Measurements from ENCODE around the gene EMP3. TPM values are rescaled to one million over a fixed set of nuclear protein-coding genes. Genes with fewer than 3 reads are reported as not detected.

Gene EMP3
- total and polyA plus RNA-seq, 2 of the 13 experiments (the other 11 are each of a cell fraction or from before 2014, with no cell fraction given), result 2.2 to 7.8 TPM

- no peak for TF ChIP-seq PREB (CRISPR knock-in tag; IDR thresholded peaks at IDR 0.05)
- TF ChIP-seq ZNF546 (CRISPR knock-in tag; conservative IDR thresholded peaks at IDR 0.05), result no peak
- TF ChIP-seq RBFOX2 (IDR thresholded peaks at IDR 0.05; ENCODE audit: low read depth, low read length), result no peak; the same call in 1 of the 2 replicates
- TF ChIP-seq THAP11 (CRISPR knock-in tag; IDR thresholded peaks at IDR 0.05), result peak; percentile 76
- no peak for TF ChIP-seq MEIS2 (CRISPR knock-in tag; IDR thresholded peaks at IDR 0.05)
- no peak for TF ChIP-seq FUBP1 (CRISPR knock-in tag; IDR thresholded peaks at IDR 0.05; ENCODE audit: borderline replicate concordance)
- TF ChIP-seq GMEB2 (CRISPR knock-in tag; IDR thresholded peaks at IDR 0.05; ENCODE audit: low read depth), result no peak
- TF ChIP-seq NKX3-1 (CRISPR knock-in tag; IDR thresholded peaks at IDR 0.05), result 0 out of 2 replicates have a peak, but pooled peaks have one; percentile 1
- TF ChIP-seq HMGA1 (CRISPR knock-in tag; conservative IDR thresholded peaks at IDR 0.05), result no peak
- 0 out of 2 replicates have a peak, but pooled peaks have one; percentile 4 for TF ChIP-seq HOXD1 (CRISPR knock-in tag; IDR thresholded peaks at IDR 0.05)
- TF ChIP-seq ZNF337 (CRISPR knock-in tag; IDR thresholded peaks at IDR 0.05; ENCODE audit: borderline replicate concordance, low read depth), result 0 out of 2 replicates have a peak, but pooled peaks have one; percentile 70
- no peak for TF ChIP-seq PATZ1 (CRISPR knock-in tag; IDR thresholded peaks at IDR 0.05)
- TF ChIP-seq ZNF230 (CRISPR knock-in tag; IDR thresholded peaks at IDR 0.05), result 0 out of 2 replicates have a peak, but pooled peaks have one; percentile 50
- no peak for TF ChIP-seq ZEB1 (IDR thresholded peaks at IDR 0.05; ENCODE audit: insufficient replicate concordance, low read depth)
- TF ChIP-seq LRRFIP1 (CRISPR knock-in tag; conservative IDR thresholded peaks at IDR 0.05), result no peak
- no peak for TF ChIP-seq ZFP41 (CRISPR knock-in tag; IDR thresholded peaks at IDR 0.05; ENCODE audit: borderline replicate concordance)
Observed at GRCh38 chr19:48363810-48364597, 38.7 kb downstream of the EMP3 start, which contains the start of the genes SYNGR4 and TMEM143 (continued).
